H1 (cell line): ENCODE data around the gene MAPKAPK2. TPM values are rescaled to one million over a fixed set of nuclear protein-coding genes. Genes with fewer than 3 reads are reported as not detected.
"Not testable (repeated sequence)": the region's sequence is repeated elsewhere in the genome, so short reads cannot be mapped to it uniquely, and the experiment has no call there.

Experiments
- CTCF ChIA-PET: fragments of 300-600 bp; sonication (Branson Sonifier 250); formaldehyde crosslinking; loops from one replicate; lab custom pipeline; 2021; ENCODE audit not compliant: partially characterized antibody; lab: Charles Lee
- POLR2A ChIA-PET: fragments of 300-600 bp; sonication (Branson Sonifier 250); formaldehyde crosslinking; loops from one replicate; lab custom pipeline; 2021; ENCODE audit warnings: inconsistent platforms; ENCODE audit not compliant: partially characterized antibody; lab: Charles Lee
- DNase-seq, 2 experiments: peaks; one replicate each; pipeline versions ENCODE4 v3.0.0 to v3.0.0-alpha.2; 2010 to 2022; ENCODE audit warnings: low spot score in 2 of 2, low read depth in 1 of 2, mixed read lengths in 1 of 2
- FAIRE-seq: peaks from 2 replicates; lab custom pipeline; 2011; peaks lifted over from hg19 to GRCh38; lab: Jason Lieb, UNC
- H2AFZ ChIP-seq: 2 replicates; pipeline ENCODE4 v1.8.1; 2012; ENCODE audit warnings: low read length, inconsistent platforms
- H2AK5ac ChIP-seq: 2 replicates; pipeline ENCODE4 v1.6.1; 2013; ENCODE audit warnings: low read depth, low read length
- H2BK120ac ChIP-seq: replicated peaks from 2 replicates; pipeline ENCODE3; 2013; ENCODE audit warnings: low read depth, low read length, inconsistent platforms
- H2BK12ac ChIP-seq: 2 replicates; pipeline ENCODE4 v1.6.1; 2013; ENCODE audit warnings: low read depth, low read length
- H2BK15ac ChIP-seq: 2 replicates; pipeline ENCODE4 v1.6.1; 2013; ENCODE audit warnings: low read length
- H2BK20ac ChIP-seq: 2 replicates; pipeline ENCODE4 v1.6.1; 2013; ENCODE audit warnings: low read length
- H2BK5ac ChIP-seq: 2 replicates; pipeline ENCODE4 v1.6.1; 2013; ENCODE audit warnings: low read depth, low read length
- H3K14ac ChIP-seq: 2 replicates; pipeline ENCODE4 v1.6.1; 2013; ENCODE audit warnings: inconsistent platforms; ENCODE audit not compliant: insufficient read length
- H3K18ac ChIP-seq: 2 replicates; pipeline ENCODE4 v1.6.1; 2013; ENCODE audit warnings: low read length; ENCODE audit errors: extremely low read depth
- H3K23ac ChIP-seq: 2 replicates; pipeline ENCODE4 v1.6.1; 2013; ENCODE audit warnings: inconsistent platforms; ENCODE audit not compliant: insufficient read length
- H3K23me2 ChIP-seq: 2 replicates; pipeline ENCODE4 v1.6.1; 2013; ENCODE audit warnings: low read depth, low read length
- H3K27ac ChIP-seq: 2 replicates; pipeline ENCODE4 v1.6.1; 2011; ENCODE audit warnings: low read depth, low read length, inconsistent platforms
- H3K27me3 ChIP-seq, 4 experiments: replicated peaks in 1 of 4; 1 replicate in 1 of 4; 2 replicates in 3 of 4; pipeline versions ENCODE4 v1.6.1 to v1.8.1; 2011 to 2013; ENCODE audit warnings: low read length in 3 of 4, mild to moderate bottlenecking in 3 of 4, inconsistent platforms in 2 of 4, mixed read lengths in 2 of 4, moderate library complexity in 1 of 4; ENCODE audit not compliant: control insufficient read depth in 3 of 4, insufficient read depth in 3 of 4; ENCODE audit errors: extremely low read depth in 1 of 4
- H3K36me3 ChIP-seq, 4 experiments: 2 replicates each; pipeline versions ENCODE4 v1.6.1 to v1.8.1; 2011 to 2013; ENCODE audit warnings: mild to moderate bottlenecking in 4 of 4, low read length in 3 of 4, moderate library complexity in 2 of 4, control low read depth in 1 of 4, inconsistent platforms in 1 of 4; ENCODE audit not compliant: insufficient read depth in 4 of 4, control insufficient read depth in 2 of 4
- H3K4ac ChIP-seq: replicated peaks from 2 replicates; pipeline ENCODE3; 2013; ENCODE audit warnings: low read length, low read depth, mixed read lengths, inconsistent platforms; ENCODE audit not compliant: insufficient read length
- H3K4me1 ChIP-seq, 4 experiments: replicated peaks in 1 of 4; 1 replicate in 1 of 4; 2 replicates in 3 of 4; pipeline versions ENCODE4 v1.6.1 to v1.8.1; 2011 to 2013; ENCODE audit warnings: low read length in 3 of 4, inconsistent platforms in 2 of 4, mixed read lengths in 1 of 4; ENCODE audit not compliant: insufficient read depth in 4 of 4, control insufficient read depth in 3 of 4
- H3K4me2 ChIP-seq, 2 experiments: 2 replicates each; pipeline versions ENCODE4 v1.6.1 to v1.8.1; 2011 to 2013; ENCODE audit warnings: low read depth in 2 of 2, low read length in 2 of 2, control low read depth in 1 of 2, inconsistent platforms in 1 of 2, mild to moderate bottlenecking in 1 of 2; ENCODE audit not compliant: insufficient read depth in 1 of 2
- H3K4me3 ChIP-seq, 4 experiments: fragments of 200-600, 300-600 bp in 1 of 4; sonication (generic), shearing (Covaris generic), sonication (Bioruptor Twin) in 1 of 4; 2 replicates each; pipeline versions ENCODE4 v1.5.1 to v1.8.1; 2011 to 2016; ENCODE audit warnings: low read length in 4 of 4, low read depth in 3 of 4, control low read depth in 2 of 4, inconsistent platforms in 2 of 4, mild to moderate bottlenecking in 2 of 4, mixed read lengths in 1 of 4, moderate library complexity in 1 of 4; ENCODE audit not compliant: insufficient read depth in 2 of 4; ENCODE audit errors: extremely low read depth in 1 of 4
- H3K56ac ChIP-seq: replicated peaks from 2 replicates; pipeline ENCODE3; 2013; ENCODE audit warnings: low read depth, mild to moderate bottlenecking, mixed read lengths, low read length, inconsistent platforms; ENCODE audit not compliant: insufficient read length
- H3K79me1 ChIP-seq: 2 replicates; pipeline ENCODE4 v1.6.1; 2013; ENCODE audit warnings: low read depth, low read length, control low read depth
- H3K79me2 ChIP-seq, 2 experiments: 2 replicates each; pipeline versions ENCODE4 v1.6.1 to v1.8.1; 2012 to 2013; ENCODE audit warnings: low read length in 2 of 2, mild to moderate bottlenecking in 2 of 2, inconsistent platforms in 1 of 2; ENCODE audit not compliant: insufficient read depth in 2 of 2, control insufficient read depth in 1 of 2
- H3K9ac ChIP-seq, 4 experiments: replicated peaks in 1 of 4; 1 replicate in 1 of 4; 2 replicates in 3 of 4; pipeline versions ENCODE4 v1.6.1 to v1.8.1; 2011 to 2013; ENCODE audit warnings: low read depth in 3 of 4, low read length in 3 of 4, control low read depth in 2 of 4, mild to moderate bottlenecking in 2 of 4, moderate library complexity in 2 of 4, inconsistent platforms in 1 of 4; ENCODE audit errors: extremely low read depth in 1 of 4
- H3K9me3 ChIP-seq, 2 experiments: 2 replicates each; pipeline versions ENCODE4 v1.6.1 to v1.8.1; 2012 to 2013; ENCODE audit warnings: mild to moderate bottlenecking in 2 of 2, moderate library complexity in 2 of 2, control low read depth in 1 of 2, inconsistent platforms in 1 of 2, low read depth in 1 of 2, low read length in 1 of 2, mixed read lengths in 1 of 2; ENCODE audit not compliant: insufficient read depth in 2 of 2
- H4K20me1 ChIP-seq, 2 experiments: replicated peaks in 1 of 2; 2 replicates each; pipeline versions ENCODE3 to v1.8.1; 2011 to 2013; ENCODE audit warnings: inconsistent platforms in 2 of 2, low read length in 2 of 2, mild to moderate bottlenecking in 1 of 2; ENCODE audit not compliant: insufficient read depth in 2 of 2, control insufficient read depth in 1 of 2
- H4K5ac ChIP-seq: 2 replicates; pipeline ENCODE4 v1.6.1; 2013; ENCODE audit warnings: low read length, low read depth, mixed read lengths, inconsistent platforms; ENCODE audit not compliant: insufficient read length
- H4K8ac ChIP-seq: 2 replicates; pipeline ENCODE4 v1.8.0; 2013; ENCODE audit warnings: mild to moderate bottlenecking, moderate library complexity, low read length, inconsistent platforms; ENCODE audit not compliant: insufficient read depth; ENCODE audit errors: extremely low read depth
- H4K91ac ChIP-seq: replicated peaks from 2 replicates; pipeline ENCODE3; 2013; ENCODE audit warnings: low read length, mixed read lengths, inconsistent platforms; ENCODE audit not compliant: insufficient read length
- WGBS, 2 experiments: shearing (Covaris generic) in 1 of 2; methylation state at CpG; one replicate each; pipeline versions ENCODE4 v1.1.6 to v1.1.7; 2013 to 2015; ENCODE audit warnings: low lambda C conversion rate in 2 of 2, mixed read lengths in 2 of 2, inconsistent platforms in 1 of 2, low coverage in 1 of 2, missing lambda C conversion rate in 1 of 2; ENCODE audit not compliant: insufficient replicate concordance in 2 of 2, insufficient coverage in 1 of 2, insufficient read length in 1 of 2; ENCODE audit errors: extremely low coverage in 1 of 2, missing lambda C conversion rate in 1 of 2; 5-methylcytosine and 5-hydroxymethylcytosine counted together
- polyA plus RNA-seq, 7 experiments: library from polyadenylated mRNA; depleted of rRNA in 3 of 7; stranded (reverse) in 5 of 7; unstranded in 2 of 7; fragments of >200 nt in 5 of 7; fragments of 200-250 nt in 2 of 7; gene quantifications; 1 replicate in 5 of 7; 2 replicates in 1 of 7; 4 replicates in 1 of 7; pipeline versions ENCODE4 v1.2.1 to v1.2.3, GENCODE V29; 2011 to 2013; ENCODE audit warnings: missing spikeins in 2 of 7, mixed read lengths in 2 of 7
- total RNA-seq: library from RNA; stranded (reverse); fragmentation: NEBNext Ultra II Directional; extraction: Animal tissue kit (Norgen Biotek cat#: 25700); gene quantifications from 2 replicates; pipeline ENCODE4 v1.2.1, GENCODE V29; 2021

Gene MAPKAPK2
- total and polyA plus RNA-seq, 2 of the 8 experiments (the other 6 are each of a cell fraction or from before 2014, with no cell fraction given): 27.5 to 44.9 TPM

GRCh38 chr1:206778911-206779310 lies 94.2 kb downstream of the MAPKAPK2 start:
- H3K56ac ChIP-seq, H2AFZ ChIP-seq, H2AK5ac ChIP-seq, H3K79me2 ChIP-seq, H3K18ac ChIP-seq, FAIRE-seq, H3K4me3 ChIP-seq, H4K20me1 ChIP-seq, H3K27me3 ChIP-seq, H3K4me2 ChIP-seq, H3K9me3 ChIP-seq, H3K27ac ChIP-seq, H2BK12ac ChIP-seq, H3K4me1 ChIP-seq, H3K23ac ChIP-seq, H4K91ac ChIP-seq, H3K79me1 ChIP-seq, H2BK120ac ChIP-seq, H2BK5ac ChIP-seq, H3K9ac ChIP-seq, H3K4ac ChIP-seq, H3K14ac ChIP-seq, H3K23me2 ChIP-seq, H4K5ac ChIP-seq, H4K8ac ChIP-seq, H3K36me3 ChIP-seq, DNase-seq, H2BK15ac ChIP-seq, H2BK20ac ChIP-seq: not testable (repeated sequence)
- CTCF ChIA-PET: interaction anchor here (0.5 to 5.7 kb wide), 2 partner anchors 19 to 51 kb away, joined by 3 to 22 read pairs; no protein-coding TSS in a partner anchor
- WGBS, 2 experiments: 94% methylated on average over 6 of the region's 6 CpGs; no CpG with 5 or more reads in 1 of the 2 experiments
- POLR2A ChIA-PET: interaction anchor here (0.6 kb wide), 1 partner anchor 8 kb away, joined by 3 read pairs; the partner anchor contains the start of gene IL19
